Measurements from ENCODE around the gene PLCZ1. TPM values are rescaled to one million over a fixed set of nuclear protein-coding genes. Genes with fewer than 3 reads are reported as not detected.
"Not testable (repeated sequence)": the region's sequence is repeated elsewhere in the genome, so short reads cannot be mapped to it uniquely, and the experiment has no call there.

PLCZ1 gene
- total and polyA plus RNA-seq, 7 donors = not detected

DNA sequence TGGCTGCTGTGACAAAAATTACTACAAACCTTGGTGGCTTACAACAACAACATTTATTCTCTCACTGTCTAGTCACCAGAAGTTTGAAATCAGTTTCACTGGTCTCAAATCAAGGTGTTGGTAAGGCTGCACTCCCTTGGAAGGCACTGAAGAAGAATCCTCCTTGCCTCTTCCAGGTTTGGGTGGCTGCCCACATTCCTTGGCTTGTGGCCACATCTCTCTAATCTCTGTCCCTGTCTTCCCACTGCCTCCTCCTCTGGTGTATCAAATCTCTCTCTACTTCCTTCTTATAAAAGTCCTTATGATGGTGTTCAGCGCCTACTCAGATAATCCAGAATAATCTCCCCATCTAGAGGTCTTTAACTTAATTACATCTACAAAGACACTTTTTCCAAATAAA, 31.0 kb downstream of the PLCZ1 start:
- no peak for TF ChIP-seq POLR2A (IDR thresholded peaks at IDR 0.05)
- TF ChIP-seq POLR2AphosphoS5 (IDR thresholded peaks at IDR 0.05) = no peak
- TF ChIP-seq EP300 (IDR thresholded peaks at IDR 0.05) = no peak
- no peak for TF ChIP-seq CTCF (IDR thresholded peaks at IDR 0.05)
- Histone ChIP-seq H3K36me3 (no peaks in the 10 kb centered on the region), H3K4me3 (no peak overlapping the region), H3K27me3 (no peaks in the 10 kb centered on the region), H3K9me3 (peaks cover 0 to 3% (median 0%) of the 10 kb centered on the region in 4 donors), H3K27ac (no peak overlapping the region), H3K4me1 (no peaks in the 10 kb centered on the region)
- intact Hi-C loops (cut with DNase I) = no loop called here
- 91 to 95% methylated on average over 1 of the region's 1 CpG for WGBS, 2 donors
- DNase-seq = no peak

GRCh38 chr12:18703911-18704310, 33.9 kb downstream of the PLCZ1 start:
- H3K4me1 ChIP-seq = no peaks in the 10 kb centered on the region
- TF ChIP-seq EP300 (IDR thresholded peaks at IDR 0.05) = no peak
- no peak for TF ChIP-seq POLR2AphosphoS5 (IDR thresholded peaks at IDR 0.05)
- no peak for TF ChIP-seq CTCF (IDR thresholded peaks at IDR 0.05)
- TF ChIP-seq POLR2A (IDR thresholded peaks at IDR 0.05) = no peak
- no peak overlapping the region for H3K4me3 ChIP-seq
- intact Hi-C loops (cut with DNase I) = no loop called here
- no peaks in the 10 kb centered on the region for H3K36me3 ChIP-seq
- H3K27me3 ChIP-seq = no peaks in the 10 kb centered on the region
- H3K9me3 ChIP-seq = no peaks in the 10 kb centered on the region
- H3K27ac ChIP-seq = no peak overlapping the region
- WGBS, 2 donors = 74 to 75% methylated on average over 2 of the region's 2 CpGs
- DNase-seq = no peak

DNA sequence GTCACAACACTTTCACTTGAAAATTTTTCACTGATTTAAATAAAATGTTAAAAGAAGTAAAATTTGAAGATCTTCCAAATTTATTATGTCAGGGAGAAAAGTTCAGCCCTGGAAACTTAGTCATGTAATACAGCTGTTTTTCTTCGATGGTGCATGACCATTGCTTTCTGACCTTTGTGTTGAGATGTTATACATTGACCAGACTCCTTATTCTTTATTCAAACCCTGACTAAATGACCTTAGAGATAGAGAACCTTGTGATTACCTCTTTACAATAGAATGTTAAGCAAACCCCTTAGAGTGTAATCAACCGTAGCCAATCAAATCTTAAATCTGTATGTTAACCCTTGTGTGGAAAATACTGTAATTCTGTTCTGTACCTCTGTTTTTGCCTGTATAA, 34.5 kb downstream of the PLCZ1 start:
- no peak for DNase-seq
- Histone ChIP-seq H3K36me3 (no peaks in the 10 kb centered on the region), H3K27ac (no peak overlapping the region), H3K4me1 (no peaks in the 10 kb centered on the region), H3K27me3 (no peaks in the 10 kb centered on the region), H3K4me3 (no peak overlapping the region), H3K9me3 (no peaks in the 10 kb centered on the region)
- intact Hi-C loops (cut with DNase I) = no loop called here
- 12 to 60% methylated on average over 2 of the region's 2 CpGs for WGBS, 2 donors
- no peak for TF ChIP-seq EP300 (IDR thresholded peaks at IDR 0.05)

GRCh38 chr12:18700271-18700670, 37.5 kb downstream of the PLCZ1 start:
- intact Hi-C loops (cut with DNase I) = no loop called here

DNA sequence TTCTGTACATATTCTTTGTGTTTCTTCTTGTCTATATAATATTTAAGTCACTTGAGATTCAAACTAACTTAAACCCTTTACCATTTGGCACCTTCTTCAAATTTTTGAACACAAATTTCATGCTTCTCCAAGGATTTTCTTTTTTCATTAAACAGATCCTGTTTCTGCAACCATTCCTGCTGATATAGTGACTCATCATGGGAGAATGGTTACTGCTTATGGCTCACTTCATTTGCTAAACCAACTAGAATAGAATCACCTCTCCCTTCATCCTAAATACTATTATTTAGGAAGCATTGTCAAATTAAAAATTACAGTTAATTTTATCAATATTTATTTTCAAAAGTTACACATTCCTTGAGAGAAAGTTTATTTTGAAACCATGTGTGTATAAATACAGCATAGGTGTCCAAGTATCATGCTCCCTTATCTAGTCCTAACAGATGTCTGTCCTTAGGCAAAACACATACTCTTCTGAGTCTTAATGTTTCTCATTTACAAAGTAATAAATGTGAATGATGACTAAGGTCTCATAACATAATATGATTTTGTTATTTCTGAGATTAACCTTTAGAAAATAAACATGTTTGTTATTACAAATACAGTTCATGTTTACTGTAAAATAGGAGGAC, 40.7 kb downstream of the PLCZ1 start:
- Histone ChIP-seq H3K27me3 (no peaks in the 10 kb centered on the region), H3K4me1 (no peaks in the 10 kb centered on the region), H3K4me3 (no peak overlapping the region), H3K9me3 (no peaks in the 10 kb centered on the region), H3K27ac (no peak overlapping the region), H3K36me3 (no peaks in the 10 kb centered on the region)
- intact Hi-C loops (cut with DNase I) = no loop called here
- TF ChIP-seq EP300 (IDR thresholded peaks at IDR 0.05) (no peak), POLR2A (IDR thresholded peaks at IDR 0.05) (no peak), POLR2AphosphoS5 (IDR thresholded peaks at IDR 0.05) (no peak), CTCF (IDR thresholded peaks at IDR 0.05) (no peak)
- DNase-seq = no peak

More at GRCh38 chr12:18700271-18700670, 37.5 kb downstream of the PLCZ1 start:
- Histone ChIP-seq H3K27me3 (no peaks in the 10 kb centered on the region), H3K36me3 (no peaks in the 10 kb centered on the region), H3K27ac (no peak overlapping the region), H3K9me3 (no peaks in the 10 kb centered on the region), H3K4me1 (no peaks in the 10 kb centered on the region), H3K4me3 (no peak overlapping the region)
- no peak for DNase-seq
- WGBS, 2 donors = 82 to 84% methylated on average over 3 of the region's 3 CpGs
- TF ChIP-seq CTCF (IDR thresholded peaks at IDR 0.05) = no peak
- TF ChIP-seq POLR2A (IDR thresholded peaks at IDR 0.05) = no peak
- TF ChIP-seq EP300 (IDR thresholded peaks at IDR 0.05) = no peak
- peak in 1 of 4 donors; percentile 15 for TF ChIP-seq POLR2AphosphoS5 (IDR thresholded peaks at IDR 0.05)

GRCh38 chr12:18693986-18694385, 43.8 kb downstream of the PLCZ1 start:
- H3K27me3 ChIP-seq; H3K4me3 ChIP-seq; H3K36me3 ChIP-seq; H3K9me3 ChIP-seq; DNase-seq; H3K4me1 ChIP-seq; intact Hi-C loops (cut with DNase I); H3K27ac ChIP-seq: not testable (repeated sequence)
- WGBS, 2 donors = 82 to 85% methylated on average over 5 of the region's 5 CpGs
